ENCODE results near the gene ZNF823.
"Not testable (repeated sequence)": the region's sequence is repeated elsewhere in the genome, so short reads cannot be mapped to it uniquely, and the experiment has no call there.

The ZNF823 gene

DNA sequence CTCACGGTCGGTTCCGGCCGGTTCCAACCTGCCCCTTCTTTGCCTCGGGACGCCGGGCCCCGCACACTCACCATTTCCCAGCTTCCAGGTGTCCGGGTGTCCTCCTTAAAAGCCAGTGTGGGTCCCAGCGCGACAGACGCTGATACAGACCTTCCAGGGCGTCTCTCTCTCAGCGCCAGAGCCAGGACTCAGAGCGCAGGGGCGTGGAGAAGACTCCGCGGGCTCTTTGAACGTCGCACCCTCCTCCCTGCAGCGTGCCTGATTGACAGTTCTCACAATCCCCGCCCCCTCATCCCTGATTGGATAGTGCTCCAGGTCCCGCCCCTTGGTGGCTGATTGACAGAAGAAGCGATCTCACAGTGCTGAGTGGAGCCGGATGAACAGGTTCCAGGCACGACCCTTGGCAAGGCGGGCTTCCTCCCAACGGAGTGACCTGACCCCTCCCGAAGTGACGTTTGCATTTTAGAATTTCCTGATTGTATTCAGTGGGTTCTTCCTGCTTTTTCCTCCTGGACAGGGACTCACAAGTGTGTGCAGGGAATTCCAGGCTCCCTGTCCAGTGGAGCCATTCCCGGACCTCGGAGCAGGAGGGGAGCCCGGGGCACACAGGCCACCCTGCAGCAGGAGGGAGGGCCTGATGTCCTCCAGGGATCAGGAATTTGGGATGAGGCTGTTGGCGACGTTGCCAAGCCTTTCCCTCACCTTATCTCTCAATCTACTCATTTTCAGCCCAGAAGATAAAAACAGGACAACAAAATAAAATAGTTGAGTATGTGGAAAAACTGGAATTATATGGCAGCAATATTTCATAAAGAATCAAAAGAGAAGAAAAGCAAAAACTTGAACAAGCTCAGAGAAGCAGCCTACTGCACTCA is at the start of gene ZNF823:
Gene ZNF823, minus strand, starts transcription at position 201 of the 875 bp plus-strand sequence. Its CDS starts 127 bp downstream, at position 74.
- DNase-seq (ENCODE audit: low read depth, low spot score), result peak; percentile 99

GRCh38 chr19:11787536-11787935 is 48.8 kb upstream of the ZNF823 start:
- no peak for DNase-seq (ENCODE audit: low read depth, low spot score)

DNA sequence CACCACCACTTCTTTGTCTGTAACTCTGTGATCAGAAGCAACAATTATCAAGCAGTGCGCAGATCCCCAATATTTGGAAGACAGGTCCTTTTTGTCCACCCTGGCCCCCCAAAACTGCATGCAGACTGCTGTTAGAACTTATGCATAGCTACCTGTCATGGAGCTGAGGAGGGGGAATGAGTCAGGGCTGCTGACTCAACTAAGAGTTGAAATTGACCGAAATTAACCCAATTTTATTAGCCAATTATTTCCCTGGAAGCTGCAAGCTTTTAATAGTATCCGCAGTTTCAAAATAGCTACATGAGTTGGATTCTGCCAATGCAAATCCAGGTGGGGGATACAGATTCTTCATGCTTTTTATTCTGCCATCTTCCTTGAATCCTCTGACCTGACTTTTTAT is 45.6 kb upstream of the ZNF823 start:
- no peak for DNase-seq (ENCODE audit: low read depth, low spot score)

DNA sequence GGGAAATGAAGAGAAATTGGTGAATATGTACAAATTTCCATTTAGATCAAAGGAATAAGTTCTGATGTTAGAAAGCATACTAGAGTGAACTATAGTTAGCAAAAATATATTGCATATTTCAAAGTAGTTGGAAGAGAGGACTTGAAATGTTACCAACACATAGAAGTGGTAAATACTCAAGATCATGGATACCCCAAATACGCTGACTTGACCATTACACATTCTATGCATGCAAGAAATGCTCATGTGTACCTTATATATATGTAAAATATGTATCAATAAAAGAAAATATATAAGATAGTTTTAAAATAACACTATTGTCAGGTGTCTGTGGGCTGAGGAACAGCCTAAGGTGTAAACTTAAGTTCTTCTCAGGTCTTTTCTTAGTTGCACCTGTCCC is 45.0 kb upstream of the ZNF823 start:
- no peak for DNase-seq (ENCODE audit: low read depth, low spot score)

DNA sequence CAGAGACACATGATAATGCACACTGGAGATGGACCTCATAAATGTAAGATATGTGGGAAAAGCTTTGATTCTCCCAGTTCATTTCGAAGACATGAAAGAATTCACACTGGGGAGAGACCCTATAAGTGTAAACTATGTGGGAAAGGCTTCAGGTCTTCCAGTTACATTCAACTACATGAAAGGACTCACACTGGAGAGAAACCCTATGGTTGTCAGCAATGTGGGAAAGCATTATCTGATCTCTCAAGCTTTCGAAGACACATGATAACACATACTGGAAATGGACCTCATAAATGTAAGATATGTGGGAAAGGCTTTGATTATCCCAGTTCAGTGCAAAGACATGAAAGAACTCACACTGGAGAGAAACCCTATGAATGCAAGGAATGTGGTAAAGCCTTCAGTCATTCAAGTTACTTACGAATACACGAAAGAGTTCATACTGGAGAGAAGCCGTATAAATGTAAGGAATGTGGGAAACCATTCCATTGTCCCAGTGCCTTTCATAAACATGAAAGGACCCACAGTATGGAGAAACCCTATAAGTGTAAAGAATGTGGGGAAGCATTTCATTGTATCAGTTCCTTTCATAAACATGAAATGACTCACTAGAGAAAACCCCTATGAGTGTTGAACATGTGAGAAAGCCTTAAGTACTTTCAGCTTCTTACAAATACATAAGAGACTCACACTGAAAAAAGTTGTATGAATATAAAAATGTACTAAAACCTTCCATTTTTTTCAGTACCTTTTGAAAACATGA is 42.7 kb upstream of the ZNF823 start:
- no peak for DNase-seq (ENCODE audit: low read depth, low spot score)

DNA sequence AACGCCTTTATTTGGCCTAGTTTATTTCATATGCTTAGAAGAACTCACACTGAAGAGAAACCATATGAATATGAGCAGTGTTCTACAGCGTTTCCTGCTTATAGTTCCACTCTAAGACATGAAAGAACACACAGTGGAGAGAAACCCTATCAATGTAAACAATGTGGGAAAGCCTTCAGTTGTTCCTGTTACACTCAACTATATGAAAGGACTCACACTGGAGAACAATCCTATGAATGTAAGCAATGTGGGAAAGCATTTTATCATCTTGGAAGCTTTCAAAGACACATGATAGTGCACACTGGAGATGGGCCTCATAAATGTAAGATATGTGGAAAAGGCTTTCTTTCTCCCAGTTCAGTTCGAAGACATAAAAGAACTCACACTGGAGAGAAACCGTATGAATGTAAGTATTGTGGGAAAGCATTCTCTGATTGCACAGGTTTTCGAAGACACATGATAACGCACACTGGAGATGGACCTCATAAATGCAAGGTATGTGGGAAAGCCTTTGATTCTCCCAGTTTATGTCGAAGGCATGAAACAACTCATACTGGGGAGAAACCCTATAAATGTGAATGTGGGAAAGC is 41.8 kb upstream of the ZNF823 start:
- DNase-seq (ENCODE audit: low read depth, low spot score), result no peak

DNA sequence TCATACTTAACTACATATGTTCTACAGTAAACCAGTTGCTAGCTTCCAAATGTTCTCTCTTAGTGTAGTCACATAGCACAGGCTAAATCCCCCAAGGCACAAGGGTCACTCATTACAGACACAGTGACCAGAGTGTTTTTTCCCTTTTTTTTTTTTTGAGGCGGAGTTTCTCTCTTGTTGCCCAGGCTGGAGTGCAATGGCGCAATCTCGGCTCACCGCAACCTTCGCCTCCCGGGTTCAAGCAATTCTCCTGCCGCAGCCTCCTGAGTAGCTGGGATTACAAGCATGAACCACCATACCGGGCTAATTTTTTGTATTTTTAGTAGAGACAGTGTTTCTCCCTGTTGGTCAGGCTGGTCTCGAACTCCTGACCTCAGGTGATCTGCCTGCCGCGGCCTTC is 37.9 kb upstream of the ZNF823 start:
- not testable (repeated sequence) for DNase-seq (ENCODE audit: low read depth, low spot score)

- peak; percentile 32 for DNase-seq (ENCODE audit: low read depth, low spot score)
These were observed 32.8 kb upstream of the ZNF823 start for GRCh38 chr19:11771520-11771919.

DNA sequence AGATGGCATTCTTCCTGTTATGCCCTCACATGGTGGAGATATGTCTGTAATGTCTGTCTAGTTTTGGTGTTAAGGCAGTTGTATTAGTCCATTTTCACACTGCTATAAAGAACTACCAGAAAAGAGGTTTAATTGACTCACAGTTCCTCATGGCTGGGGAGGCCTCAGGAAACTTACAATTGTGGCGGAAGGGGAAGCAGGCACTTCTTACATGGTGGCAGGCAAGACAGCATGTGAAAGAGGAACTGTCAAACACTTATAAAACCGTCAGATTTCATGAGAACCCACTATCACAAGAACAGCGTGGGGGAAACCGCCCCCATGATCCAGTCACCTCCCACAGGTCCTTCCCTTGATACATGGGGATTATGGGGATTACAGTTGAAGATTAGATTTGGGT is 31.2 kb upstream of the ZNF823 start:
- no peak for DNase-seq (ENCODE audit: low read depth, low spot score)

GRCh38 chr19:11767633-11768133 is 28.9 kb upstream of the ZNF823 start:
- peak; percentile 40 for DNase-seq (ENCODE audit: low read depth, low spot score)

GRCh38 chr19:11766597-11767591 is 28.1 kb upstream of the ZNF823 start, which contains the start of gene ZNF441:
Gene ZNF441 (plus strand): TSS chr19:11767000. CDS start chr19:11767194, 194 bp downstream.
- peak; percentile 98 for DNase-seq (ENCODE audit: low read depth, low spot score)

GRCh38 chr19:11763611-11764010 is 24.9 kb upstream of the ZNF823 start:
- no peak for DNase-seq (ENCODE audit: low read depth, low spot score)

DNA sequence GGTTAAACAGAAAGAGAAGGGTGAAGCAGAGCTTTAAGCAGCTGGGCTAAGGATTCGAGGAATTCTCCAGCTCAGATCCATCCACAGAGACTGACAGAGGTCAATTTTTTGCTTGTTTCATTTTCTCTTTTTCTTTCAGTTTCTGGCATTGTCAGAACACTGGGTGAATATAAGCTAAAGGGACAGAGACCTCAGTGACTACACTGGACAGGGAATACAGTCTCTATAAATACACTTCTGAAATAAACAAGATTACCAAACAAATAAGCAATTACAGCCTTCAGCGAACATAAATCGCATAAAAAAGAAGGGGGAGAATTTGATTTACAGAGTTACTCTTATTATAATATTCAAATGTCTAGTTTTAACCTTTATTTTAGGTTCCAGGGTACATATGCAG is 24.4 kb upstream of the ZNF823 start:
- no peak for DNase-seq (ENCODE audit: low read depth, low spot score)

- no peak for DNase-seq (ENCODE audit: low read depth, low spot score)
These were observed 21.1 kb upstream of the ZNF823 start for GRCh38 chr19:11759805-11760204.

DNA sequence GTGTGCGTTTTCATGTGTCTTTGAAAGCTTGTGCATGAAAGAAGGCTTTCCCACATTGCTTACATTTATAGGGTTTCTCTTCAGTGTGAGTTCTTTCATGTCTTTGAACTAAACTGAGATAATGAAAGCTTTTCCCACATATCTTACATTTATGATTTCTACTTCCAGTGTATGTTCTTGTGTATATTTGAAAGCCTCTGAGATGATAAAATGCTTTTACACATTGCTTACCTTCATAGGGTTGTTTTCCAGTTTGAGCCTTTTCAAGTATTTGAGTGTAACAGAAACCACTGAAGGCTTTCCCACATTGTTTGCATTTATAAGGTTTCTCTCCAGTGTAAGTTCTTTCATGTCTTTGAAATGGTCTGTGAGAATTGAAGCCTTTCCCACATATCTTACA is 18.2 kb upstream of the ZNF823 start:
- DNase-seq (ENCODE audit: low read depth, low spot score), result no peak

DNA sequence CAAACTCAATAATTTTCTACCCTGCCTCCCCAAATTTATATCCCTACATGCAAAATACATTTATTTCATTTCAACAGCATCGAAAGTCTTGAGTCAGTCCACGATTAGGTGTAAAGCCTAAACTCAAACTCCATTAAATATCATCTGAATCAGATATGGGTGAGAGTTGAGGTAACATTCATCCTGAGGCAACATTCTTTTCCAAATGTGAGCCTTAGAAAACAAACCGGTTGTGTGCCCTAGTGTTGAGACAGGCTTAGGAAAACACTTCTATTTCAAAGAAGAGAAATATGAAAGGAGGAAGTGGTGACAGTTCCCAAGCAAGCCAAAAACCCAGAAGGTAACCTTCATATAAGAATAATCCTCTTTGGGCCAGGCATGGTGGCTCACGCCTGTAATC is 15.9 kb upstream of the ZNF823 start:
- DNase-seq (ENCODE audit: low read depth, low spot score), result no peak

DNA sequence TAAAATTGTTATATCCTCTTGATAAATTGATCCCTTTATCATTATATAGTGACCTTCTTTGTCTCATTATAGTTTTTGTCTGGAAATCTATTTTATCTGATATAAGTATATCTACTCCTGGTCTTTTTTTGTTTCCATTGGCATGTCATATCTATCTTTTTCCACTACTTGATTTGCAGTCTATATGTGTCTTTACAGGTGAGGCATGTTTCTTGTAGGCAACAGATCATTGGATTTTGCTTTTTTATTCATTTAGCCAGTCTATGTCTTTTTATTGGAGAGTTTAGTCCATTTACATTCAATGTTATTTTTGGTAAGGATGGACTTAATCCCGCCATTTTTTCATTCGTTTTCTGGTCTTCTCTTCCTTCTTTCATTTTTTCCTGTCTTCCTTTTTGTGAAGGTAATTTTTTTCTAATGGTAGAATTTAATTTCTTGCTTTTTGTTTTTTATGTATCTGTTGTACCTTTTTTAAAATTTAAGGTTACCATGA is 13.5 kb upstream of the ZNF823 start:
- no peak for DNase-seq (ENCODE audit: low read depth, low spot score)

GRCh38 chr19:11749751-11750150 is 11.0 kb upstream of the ZNF823 start:
- no peak for DNase-seq (ENCODE audit: low read depth, low spot score)

GRCh38 chr19:11747277-11747676 is 8.5 kb upstream of the ZNF823 start:
- DNase-seq (ENCODE audit: low read depth, low spot score), result no peak

GRCh38 chr19:11745869-11746268 is 7.1 kb upstream of the ZNF823 start:
- DNase-seq (ENCODE audit: low read depth, low spot score), result no peak

Measured in ELF-1 (cell line).